Kidney tubule cell (primary cell): Measurements from ENCODE around the gene SLC1A7.
A peak's percentile ranks its signal among the peaks of the same experiment; 100 is the strongest.

Experiments
- DNase-seq: peaks from one replicate; pipeline ENCODE4 v3.0.0-alpha.2; 2018; ENCODE audit warnings: low spot score

SLC1A7 gene

GRCh38 chr1:53160924-53161378, 18.5 kb upstream of the SLC1A7 start:
- DNase-seq, result no peak

GRCh38 chr1:53158900-53159299, 16.5 kb upstream of the SLC1A7 start:
- DNase-seq, result no peak

- no peak for DNase-seq
Observed at GRCh38 chr1:53156783-53157182, 14.3 kb upstream of the SLC1A7 start.

GRCh38 chr1:53155945-53156344, 13.5 kb upstream of the SLC1A7 start:
- DNase-seq, result no peak

GRCh38 chr1:53155534-53155933, 13.1 kb upstream of the SLC1A7 start:
- no peak for DNase-seq

GRCh38 chr1:53154859-53155438, 12.5 kb upstream of the SLC1A7 start:
- no peak for DNase-seq

- no peak for DNase-seq
Observed at GRCh38 chr1:53153752-53154151, 11.3 kb upstream of the SLC1A7 start.

GRCh38 chr1:53148123-53148522, 5.7 kb upstream of the SLC1A7 start:
- DNase-seq, result peak; percentile 54

- DNase-seq, result no peak
Observed at GRCh38 chr1:53147174-53147573, 4.7 kb upstream of the SLC1A7 start.

GRCh38 chr1:53145942-53146708, 3.7 kb upstream of the SLC1A7 start:
- peak; percentile 100 for DNase-seq

- no peak for DNase-seq
Observed at GRCh38 chr1:53145619-53145941, 3.1 kb upstream of the SLC1A7 start.

GRCh38 chr1:53145051-53145600, 2.7 kb upstream of the SLC1A7 start:
- no peak for DNase-seq

- DNase-seq, result no peak
Observed at GRCh38 chr1:53144201-53144600, 1.8 kb upstream of the SLC1A7 start.

GRCh38 chr1:53143527-53143926, 1.1 kb upstream of the SLC1A7 start:
- no peak for DNase-seq

- DNase-seq, result no peak
Observed at GRCh38 chr1:53141487-53142055, 867 bp downstream of the SLC1A7 start.

- DNase-seq, result no peak
Observed at GRCh38 chr1:53140451-53140850, 2.0 kb downstream of the SLC1A7 start.

GRCh38 chr1:53139951-53140361, 2.5 kb downstream of the SLC1A7 start:
- DNase-seq, result no peak

- no peak for DNase-seq
Observed at GRCh38 chr1:53138991-53139884, 3.2 kb downstream of the SLC1A7 start.

GRCh38 chr1:53137729-53138128, 4.7 kb downstream of the SLC1A7 start:
- DNase-seq, result no peak

GRCh38 chr1:53135735-53136114, 6.7 kb downstream of the SLC1A7 start:
- DNase-seq, result peak; percentile 60

GRCh38 chr1:53134961-53135734, 7.3 kb downstream of the SLC1A7 start:
- DNase-seq, result peak; percentile 64
